Adrenal gland (tissue), 9 donors: ENCODE measurements around the gene KRABD2.
"Not testable (repeated sequence)": the region's sequence is repeated elsewhere in the genome, so short reads cannot be mapped to it uniquely, and the experiment has no call there.

Experiments used
- DNase-seq, 7 donors: peaks; one replicate each; pipeline ENCODE4 v3.0.0-alpha.2; 2019 to 2020
- H3K27ac ChIP-seq, 5 donors: fragments of 200-600 bp; sonication (generic) in 4 of 5; 1 replicate in 3 of 5; 2 replicates in 2 of 5; pipeline versions ENCODE4 v1.5.1 to v1.8.0; 2016 to 2020; ENCODE audit warnings: mild to moderate bottlenecking in 1 of 5
- H3K27me3 ChIP-seq: fragments of 200-600 bp; 2 replicates; pipeline ENCODE4 v1.8.0; 2021
- H3K36me3 ChIP-seq, 2 donors: fragments of 200-600 bp; replicated peaks in 1 of 2; 1 replicate in 1 of 2; 2 replicates in 1 of 2; pipeline versions ENCODE4 v1.5.1 to v1.8.0; 2018 to 2022
- H3K4me1 ChIP-seq, 2 donors: fragments of 200-600 bp; replicated peaks in 1 of 2; 1 replicate in 1 of 2; 2 replicates in 1 of 2; pipeline versions ENCODE4 v1.5.1 to v1.8.0; 2018 to 2021
- H3K4me3 ChIP-seq, 4 donors: fragments of 200-600 bp; sonication (generic) in 3 of 4; one replicate each; pipeline ENCODE4 v1.5.1; 2016 to 2018
- H3K9me3 ChIP-seq, 3 donors: fragments of 200-600 bp; sonication (generic) in 1 of 3; replicated peaks in 1 of 3; 1 replicate in 2 of 3; 2 replicates in 1 of 3; pipeline versions ENCODE4 v1.5.1 to v1.8.0; 2016 to 2021
- POLR2A ChIP-seq, 2 donors: fragments of 450-650 bp; IDR thresholded peaks; one replicate each; pipeline ENCODE4 v1.6.1; 2017; ENCODE audit warnings: antibody characterized with exemption in 2 of 2, mild to moderate bottlenecking in 2 of 2, moderate library complexity in 1 of 2
- WGBS, 4 donors: extraction: QIAGEN DNeasy Blood & Tissue Kit in 2 of 4; methylation state at CpG; one replicate each; pipeline versions ENCODE4 v1.1.5 to v1.1.7; 2013 to 2017; 5-methylcytosine and 5-hydroxymethylcytosine counted together
- intact Hi-C, 2 donors: fragments of 100-400 bp; cut with DNase I; formaldehyde crosslinking; loops; one replicate each; pipeline versions ENCODE4 v1.14.1 to v1.15.0; 2022 to 2023
- TF ChIP-seq, protein P1 (sequence below), 6 experiments: fragments of 450-650 bp in 4 of 6; fragments of 200-600 bp in 2 of 6; sonication (generic) in 1 of 6; IDR thresholded peaks; 1 replicate in 5 of 6; 2 replicates in 1 of 6; pipeline versions ENCODE4 v1.5.1 to v1.8.0; 2016 to 2021; ENCODE audit warnings: antibody characterized with exemption in 6 of 6, mild to moderate bottlenecking in 2 of 6, moderate library complexity in 1 of 6
- donor health status: healthy with polysubstance abuse.
- donor health status: Bipolar disorder and iron deficiency.
- donor health status: DM: yes; HTN: yes; CAD: no.
- donor health status: DM: no; HTN: no; CAD: no.
- donor health status: DM: no; HTN: no; CAD: no.

KRABD2 gene

DNA sequence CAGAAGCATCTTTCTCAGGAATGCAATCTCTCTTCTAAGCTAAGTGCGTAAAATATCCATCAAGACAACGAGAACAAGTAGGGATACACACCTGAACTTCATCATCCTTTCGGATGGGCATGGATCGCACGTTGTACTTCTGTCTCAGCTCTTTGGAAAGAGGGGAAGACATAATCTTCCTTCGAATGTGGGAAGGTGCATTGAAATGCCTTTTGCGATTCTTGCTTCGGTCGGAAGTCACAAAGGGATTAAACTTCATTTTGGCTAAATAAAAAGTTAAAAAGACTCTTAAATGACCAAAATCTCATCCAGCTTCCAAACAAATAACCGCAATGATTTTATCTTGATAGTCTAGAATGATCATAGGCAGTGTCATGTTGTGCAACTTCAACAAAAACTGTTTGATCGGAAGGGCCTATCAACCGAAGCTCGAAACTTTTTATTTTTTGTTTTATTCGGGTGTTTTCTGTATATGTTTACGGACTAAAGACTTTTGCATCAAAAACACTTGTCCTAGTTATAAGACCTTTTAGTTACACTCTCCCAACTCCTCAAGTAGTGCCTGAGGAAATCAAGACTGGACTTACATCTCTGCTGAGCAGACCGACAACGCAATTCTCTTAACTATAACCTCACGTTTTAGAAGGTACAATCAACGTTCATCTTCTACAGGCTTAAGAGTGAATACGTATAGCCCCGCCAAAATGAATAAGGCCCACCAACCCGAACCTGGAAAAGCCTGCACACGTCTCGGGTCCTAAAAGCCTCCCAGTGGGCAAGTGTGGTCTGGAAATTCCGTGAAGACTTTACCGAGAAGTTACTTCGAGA lies 5.8 kb upstream of the KRABD2 start:
- no peak for TF ChIP-seq POLR2A (IDR thresholded peaks at IDR 0.05)
- TF ChIP-seq, protein P1, sequence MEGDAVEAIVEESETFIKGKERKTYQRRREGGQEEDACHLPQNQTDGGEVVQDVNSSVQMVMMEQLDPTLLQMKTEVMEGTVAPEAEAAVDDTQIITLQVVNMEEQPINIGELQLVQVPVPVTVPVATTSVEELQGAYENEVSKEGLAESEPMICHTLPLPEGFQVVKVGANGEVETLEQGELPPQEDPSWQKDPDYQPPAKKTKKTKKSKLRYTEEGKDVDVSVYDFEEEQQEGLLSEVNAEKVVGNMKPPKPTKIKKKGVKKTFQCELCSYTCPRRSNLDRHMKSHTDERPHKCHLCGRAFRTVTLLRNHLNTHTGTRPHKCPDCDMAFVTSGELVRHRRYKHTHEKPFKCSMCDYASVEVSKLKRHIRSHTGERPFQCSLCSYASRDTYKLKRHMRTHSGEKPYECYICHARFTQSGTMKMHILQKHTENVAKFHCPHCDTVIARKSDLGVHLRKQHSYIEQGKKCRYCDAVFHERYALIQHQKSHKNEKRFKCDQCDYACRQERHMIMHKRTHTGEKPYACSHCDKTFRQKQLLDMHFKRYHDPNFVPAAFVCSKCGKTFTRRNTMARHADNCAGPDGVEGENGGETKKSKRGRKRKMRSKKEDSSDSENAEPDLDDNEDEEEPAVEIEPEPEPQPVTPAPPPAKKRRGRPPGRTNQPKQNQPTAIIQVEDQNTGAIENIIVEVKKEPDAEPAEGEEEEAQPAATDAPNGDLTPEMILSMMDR (IDR thresholded peaks at IDR 0.05) = no peak
- peak overlapping the region; percentile 11 to 91 (median 43) for H3K27ac ChIP-seq
- intact Hi-C loops = loop anchor here in 1 of 2 donors (10.0 kb wide), 1 partner anchor 363 kb away; the partner anchor contains the start of gene CCDC42
- H3K27me3 ChIP-seq = no peaks in the 10 kb centered on the region
- H3K4me1 ChIP-seq = peaks cover 8 to 43% of the 10 kb centered on the region in 2 donors
- H3K9me3 ChIP-seq = no peaks in the 10 kb centered on the region
- 16 to 23% (median 19%) methylated on average over 27 of the region's 27 CpGs for WGBS, 4 donors
- H3K36me3 ChIP-seq = peaks cover 0 to 50% of the 10 kb centered on the region in 2 donors
- DNase-seq = no peak
- H3K4me3 ChIP-seq = peak overlapping the region; percentile 45 to 90 (median 67)

DNA sequence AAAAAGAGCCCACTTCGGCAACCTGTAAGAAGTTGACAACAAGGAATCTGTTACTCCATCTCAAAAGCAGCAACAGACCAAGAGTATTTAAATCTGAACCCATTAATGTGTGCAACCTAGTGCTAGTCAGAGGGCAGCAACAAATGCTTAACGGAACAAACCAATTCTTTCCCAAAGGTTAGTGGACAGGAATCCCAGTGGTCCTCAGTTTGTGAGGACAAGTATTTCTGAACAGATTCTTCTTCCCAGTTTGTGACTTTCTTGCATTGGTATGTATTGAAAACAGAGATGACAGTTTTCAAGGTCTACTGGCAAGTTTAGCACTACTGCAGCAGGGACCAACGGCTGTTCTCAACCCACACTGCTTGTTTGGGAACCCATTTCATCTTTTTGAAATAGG lies 3.5 kb upstream of the KRABD2 start:
- H3K36me3 ChIP-seq = peaks cover 0 to 53% of the 10 kb centered on the region in 2 donors
- H3K27me3 ChIP-seq = no peaks in the 10 kb centered on the region
- intact Hi-C loops = loop anchor here in 1 of 2 donors (10.0 kb wide), 1 partner anchor 365 kb away; the partner anchor contains the start of gene CCDC42
- WGBS, 4 donors = 37 to 54% (median 47%) methylated on average over 3 of the region's 3 CpGs
- TF ChIP-seq, protein P1 (IDR thresholded peaks at IDR 0.05) = no peak
- no peak for TF ChIP-seq POLR2A (IDR thresholded peaks at IDR 0.05)
- no peak overlapping the region for H3K4me3 ChIP-seq
- H3K27ac ChIP-seq = peak overlapping the region in 1 of 5 donors; percentile 30
- no peak for DNase-seq
- H3K9me3 ChIP-seq = no peaks in the 10 kb centered on the region
- peaks cover 13 to 59% of the 10 kb centered on the region in 2 donors for H3K4me1 ChIP-seq

DNA sequence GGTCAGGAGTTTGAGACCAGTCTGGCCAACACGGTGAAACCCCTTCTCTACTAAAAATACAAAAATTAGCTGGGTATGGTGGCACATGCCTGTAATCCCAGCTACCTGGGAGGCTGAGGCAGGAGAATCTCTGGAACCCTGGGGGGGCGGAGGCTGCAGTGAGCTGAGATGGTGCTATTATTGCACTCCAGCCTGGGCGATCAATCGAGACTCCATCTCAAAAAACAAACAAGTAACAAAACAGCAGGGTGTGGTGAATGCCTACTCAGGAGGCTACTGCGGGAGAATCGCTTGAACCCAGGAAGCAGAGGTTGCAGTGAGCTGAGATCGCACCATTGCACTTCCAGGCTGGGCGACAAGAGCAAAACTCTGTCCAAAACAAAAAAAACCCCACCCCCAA lies 1.6 kb upstream of the KRABD2 start:
- H3K4me3 ChIP-seq, DNase-seq, H3K9me3 ChIP-seq, H3K27me3 ChIP-seq, H3K27ac ChIP-seq, intact Hi-C loops: not testable (repeated sequence)
- Histone ChIP-seq H3K36me3 (peaks cover 0 to 53% of the 10 kb centered on the region in 2 donors), H3K4me1 (peaks cover 13 to 55% of the 10 kb centered on the region in 2 donors)
- WGBS, 4 donors = 80 to 93% (median 84%) methylated on average over 8 of the region's 8 CpGs

DNA sequence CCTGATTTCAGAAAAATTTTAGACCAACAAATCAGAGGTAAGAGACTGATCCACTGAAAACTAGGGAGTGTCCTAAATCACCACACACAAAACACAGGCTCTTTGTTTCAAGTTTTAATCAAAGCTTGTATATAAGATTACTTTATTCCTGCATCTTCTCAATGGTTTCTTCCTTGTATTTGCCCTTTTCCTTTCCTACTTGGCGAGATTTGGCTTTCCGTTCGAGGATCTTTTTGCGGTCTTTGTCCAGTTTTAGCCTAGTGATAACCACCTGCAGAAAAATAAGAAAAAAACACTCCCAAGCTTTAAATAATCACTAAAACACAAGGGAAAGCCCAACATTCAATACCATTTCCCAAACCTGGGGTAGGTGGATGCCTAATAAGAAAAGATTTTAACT lies 918 bp upstream of the KRABD2 start:
- no peak for DNase-seq
- Histone ChIP-seq H3K36me3 (peaks cover 0 to 53% of the 10 kb centered on the region in 2 donors), H3K4me3 (no peak overlapping the region), H3K4me1 (peaks cover 13 to 55% of the 10 kb centered on the region in 2 donors), H3K27ac (peak overlapping the region in 3 of 5 donors; percentile 60 to 91 (median 77)), H3K27me3 (no peaks in the 10 kb centered on the region), H3K9me3 (no peaks in the 10 kb centered on the region)
- intact Hi-C loops = no loop called here
- no peak for TF ChIP-seq POLR2A (IDR thresholded peaks at IDR 0.05)
- TF ChIP-seq, protein P1 (IDR thresholded peaks at IDR 0.05) = no peak
- 86 to 96% (median 91%) methylated on average over 4 of the region's 4 CpGs for WGBS, 4 donors
